DND-41 (cell line): ENCODE results near the gene MAS1L.

Experiments
- EZH2 ChIP-seq: IDR thresholded peaks from 3 replicates; pipeline ENCODE4 v1.6.1; 2012; ENCODE audit warnings: borderline replicate concordance, low read depth, mild to moderate bottlenecking, moderate library complexity, low read length, inconsistent platforms; ENCODE audit not compliant: severe bottlenecking
- TF ChIP-seq, protein P1 (sequence below): IDR thresholded peaks from 2 replicates; pipeline ENCODE4 v1.5.1; 2012; ENCODE audit warnings: borderline replicate concordance, low read length, moderate library complexity, mild to moderate bottlenecking; ENCODE audit not compliant: poor library complexity, severe bottlenecking; ENCODE audit errors: extremely low read depth

DNA sequence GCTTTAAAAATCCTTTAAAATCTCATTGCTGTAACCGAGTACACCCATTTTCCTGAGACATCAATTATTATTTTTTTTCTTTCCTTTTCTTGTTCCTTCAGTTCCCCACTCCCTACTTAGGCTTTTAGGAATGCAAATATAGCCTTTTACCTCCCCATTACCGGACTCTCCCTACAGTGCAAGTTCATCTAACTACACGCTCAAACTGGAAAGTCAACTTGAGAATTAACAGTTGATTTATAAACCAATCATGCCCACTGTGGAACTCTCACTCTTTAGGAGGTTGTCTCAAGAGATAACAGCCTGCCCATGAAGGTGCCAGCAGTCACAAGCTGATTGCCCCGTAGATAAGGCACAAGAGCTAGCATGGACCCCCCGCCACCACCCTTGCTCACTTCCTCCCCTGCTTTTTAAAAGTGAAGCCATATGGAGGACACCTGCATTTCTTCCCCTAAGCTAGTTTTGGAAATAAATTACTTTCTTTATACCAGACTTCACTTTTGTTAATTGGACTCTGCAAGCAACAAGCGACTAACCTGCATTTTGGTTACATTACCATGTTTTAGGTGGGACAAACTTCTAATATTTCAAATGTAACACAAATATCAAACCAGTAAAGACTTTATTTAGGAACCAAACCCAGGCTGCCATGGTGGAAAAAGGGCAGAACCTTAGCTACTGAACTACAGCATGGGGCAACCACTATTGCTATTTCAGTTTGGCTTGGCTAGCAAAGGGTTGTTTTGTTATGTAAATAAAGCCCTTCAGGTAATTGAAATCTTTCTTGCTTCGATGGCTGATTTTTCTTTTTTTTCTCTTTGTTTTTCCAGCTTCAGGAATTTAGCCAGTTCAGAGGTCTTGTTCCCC lies 36.9 kb upstream of the MAS1L start:
- TF ChIP-seq, protein P1, sequence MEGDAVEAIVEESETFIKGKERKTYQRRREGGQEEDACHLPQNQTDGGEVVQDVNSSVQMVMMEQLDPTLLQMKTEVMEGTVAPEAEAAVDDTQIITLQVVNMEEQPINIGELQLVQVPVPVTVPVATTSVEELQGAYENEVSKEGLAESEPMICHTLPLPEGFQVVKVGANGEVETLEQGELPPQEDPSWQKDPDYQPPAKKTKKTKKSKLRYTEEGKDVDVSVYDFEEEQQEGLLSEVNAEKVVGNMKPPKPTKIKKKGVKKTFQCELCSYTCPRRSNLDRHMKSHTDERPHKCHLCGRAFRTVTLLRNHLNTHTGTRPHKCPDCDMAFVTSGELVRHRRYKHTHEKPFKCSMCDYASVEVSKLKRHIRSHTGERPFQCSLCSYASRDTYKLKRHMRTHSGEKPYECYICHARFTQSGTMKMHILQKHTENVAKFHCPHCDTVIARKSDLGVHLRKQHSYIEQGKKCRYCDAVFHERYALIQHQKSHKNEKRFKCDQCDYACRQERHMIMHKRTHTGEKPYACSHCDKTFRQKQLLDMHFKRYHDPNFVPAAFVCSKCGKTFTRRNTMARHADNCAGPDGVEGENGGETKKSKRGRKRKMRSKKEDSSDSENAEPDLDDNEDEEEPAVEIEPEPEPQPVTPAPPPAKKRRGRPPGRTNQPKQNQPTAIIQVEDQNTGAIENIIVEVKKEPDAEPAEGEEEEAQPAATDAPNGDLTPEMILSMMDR, result no peak
- no peak for TF ChIP-seq EZH2
